ENCODE measurements around the gene DEDD.

The DEDD gene

DNA sequence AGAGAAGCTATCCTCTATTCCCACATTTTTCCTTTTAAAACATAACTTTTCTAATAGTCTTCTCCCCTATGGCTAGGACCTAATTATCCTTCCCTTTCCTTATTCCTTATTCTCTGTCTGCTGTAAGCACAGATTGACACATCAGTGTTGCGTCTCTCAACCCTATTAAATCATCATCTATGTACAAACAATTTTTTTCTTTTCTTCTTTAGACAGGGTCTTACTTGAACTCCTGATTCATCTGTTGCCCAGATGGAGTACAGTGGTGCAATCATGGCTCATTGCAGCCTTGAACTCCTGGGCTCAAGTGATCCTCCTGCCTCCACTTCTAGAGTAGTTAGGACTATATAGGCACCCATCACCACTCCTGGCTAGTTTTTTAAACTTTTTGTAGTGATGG is 26.0 kb downstream of the DEDD start:
- Mint-ChIP-seq H3K27me3 (no peaks in the 10 kb centered on the region), H3K9me3 (no peaks in the 10 kb centered on the region), H3K36me3 (ENCODE audit: low read depth) (peaks cover 54% of the 10 kb centered on the region), H3K4me1 (ENCODE audit: low read depth) (peaks cover 11% of the 10 kb centered on the region), H3K4me3 (no peak overlapping the region), H3K27ac (no peak overlapping the region)
- intact Hi-C loops (cut with micrococcal nuclease), result no loop called here

DNA sequence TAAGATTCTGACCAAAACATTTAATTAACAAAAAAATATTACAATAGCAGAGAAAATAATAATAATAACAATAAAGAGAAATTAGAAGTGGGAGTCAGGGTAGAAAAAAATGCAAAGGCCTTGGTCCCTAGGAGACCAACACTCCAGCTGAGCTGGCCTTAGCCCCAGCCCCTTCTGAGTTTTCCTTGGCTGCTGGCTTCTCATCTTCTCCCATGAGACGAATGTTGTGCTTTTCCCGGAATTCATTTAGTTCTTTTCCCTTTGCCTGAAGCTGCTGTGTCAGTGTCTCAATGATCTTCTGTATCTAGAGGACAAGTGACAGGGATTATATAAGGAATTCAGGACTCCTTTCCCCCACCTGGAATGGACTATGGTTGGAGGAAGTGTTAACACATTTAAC is 31.9 kb downstream of the DEDD start:
- Mint-ChIP-seq H3K27ac (no peak overlapping the region), H3K9me3 (no peaks in the 10 kb centered on the region), H3K4me3 (no peak overlapping the region), H3K36me3 (ENCODE audit: low read depth) (peaks cover 54% of the 10 kb centered on the region), H3K4me1 (ENCODE audit: low read depth) (peaks cover 34% of the 10 kb centered on the region), H3K27me3 (peaks cover 12% of the 10 kb centered on the region)
- intact Hi-C loops (cut with micrococcal nuclease), result no loop called here

DNA sequence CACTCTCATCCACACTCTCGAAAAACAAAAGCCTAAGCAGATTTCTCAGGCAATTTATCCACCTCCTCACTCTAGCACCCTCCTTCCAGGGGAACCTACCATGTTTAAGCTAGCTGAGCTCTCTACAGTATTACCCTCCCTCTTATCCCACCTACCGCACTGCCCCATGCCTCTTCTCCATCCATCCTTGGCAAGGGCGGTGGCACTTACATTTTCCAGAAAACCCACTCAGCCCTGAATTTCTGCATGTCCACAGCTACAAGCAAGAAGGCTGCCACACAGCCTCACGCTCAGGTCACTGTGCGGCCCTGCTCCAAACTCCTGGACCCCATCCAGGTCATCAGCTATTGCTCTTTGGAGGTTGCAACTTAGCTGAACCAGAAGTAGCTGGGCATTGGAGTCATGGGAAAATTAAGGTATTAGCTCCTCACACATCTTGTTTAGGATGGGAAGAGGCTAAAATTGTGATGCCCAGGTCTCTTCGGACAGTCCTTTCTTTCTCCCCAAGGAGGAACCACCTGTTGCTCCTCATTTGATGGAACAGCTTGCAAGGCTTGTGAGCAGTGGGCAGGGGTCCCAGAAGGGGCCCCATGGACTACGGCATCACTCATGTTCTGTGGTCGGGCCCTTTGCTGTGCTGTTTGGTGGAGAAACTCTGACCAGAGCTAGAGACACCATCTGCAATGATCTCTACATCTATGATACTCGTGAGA is 33.2 kb downstream of the DEDD start:
- H3K4me3 Mint-ChIP-seq, result peak overlapping the region; percentile 59
- H3K27me3 Mint-ChIP-seq, result peaks cover 12% of the 10 kb centered on the region
- H3K36me3 Mint-ChIP-seq (ENCODE audit: low read depth), result peaks cover 46% of the 10 kb centered on the region
- H3K9me3 Mint-ChIP-seq, result no peaks in the 10 kb centered on the region
- intact Hi-C loops (cut with micrococcal nuclease), result no loop called here
- peaks cover 43% of the 10 kb centered on the region for H3K4me1 Mint-ChIP-seq (ENCODE audit: low read depth)
- no peak overlapping the region for H3K27ac Mint-ChIP-seq

DNA sequence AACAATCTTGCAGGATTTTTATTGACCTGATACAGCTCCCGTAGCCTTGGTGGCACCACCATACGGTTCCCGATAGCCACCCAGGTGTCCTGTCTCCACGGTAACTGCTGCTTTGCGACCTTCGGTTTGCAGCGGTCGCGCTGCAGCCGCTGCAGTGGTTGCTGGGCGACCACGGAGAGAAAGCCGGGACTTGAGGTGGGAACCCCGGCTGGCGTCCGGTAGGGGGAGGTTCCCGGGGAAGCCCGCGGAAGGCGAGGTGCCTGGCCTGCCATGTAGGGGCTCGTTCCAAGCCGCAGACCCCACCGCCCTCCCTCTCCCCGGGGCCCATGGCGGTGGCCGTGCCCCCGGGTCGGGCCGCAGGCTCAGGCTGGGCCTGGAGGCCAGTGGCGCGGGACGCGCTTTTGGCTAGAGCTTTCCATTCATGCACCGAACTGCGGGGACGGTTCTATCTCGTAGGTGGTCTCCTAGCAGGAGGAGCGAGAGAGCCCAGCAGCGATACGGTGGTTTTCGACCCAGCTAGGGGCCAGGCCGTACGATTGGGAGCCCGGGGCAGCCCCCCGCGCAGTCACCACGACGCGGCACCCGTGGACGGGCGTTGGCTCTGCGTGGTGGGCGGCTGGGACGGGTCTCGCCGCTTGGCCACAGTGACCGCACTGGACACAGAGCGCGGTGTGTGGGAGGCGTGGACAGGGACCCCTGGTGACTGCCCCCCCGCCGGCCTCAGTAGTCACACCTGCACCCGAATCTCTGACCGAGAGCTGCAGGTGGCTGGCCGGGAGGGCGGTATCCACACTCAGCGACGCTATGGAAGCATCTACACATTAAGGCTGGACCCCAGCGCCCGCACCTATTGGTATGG is 34.0 kb downstream of the DEDD start, which contains the start of gene KLHDC9:
Gene KLHDC9 (plus strand): TSS at position 152 of the 859 bp plus-strand sequence. CDS start 175 bp downstream, at position 327.
- peaks cover 46% of the 10 kb centered on the region for H3K36me3 Mint-ChIP-seq (ENCODE audit: low read depth)
- H3K27me3 Mint-ChIP-seq, result peaks cover 12% of the 10 kb centered on the region
- intact Hi-C loops (cut with micrococcal nuclease), result no loop called here
- H3K4me1 Mint-ChIP-seq (ENCODE audit: low read depth), result peaks cover 43% of the 10 kb centered on the region
- peak within 1 kb of the TSS; percentile 40 for H3K27ac Mint-ChIP-seq
- H3K4me3 Mint-ChIP-seq, result peak within 1 kb of the TSS; percentile 59
- no peaks in the 10 kb centered on the region for H3K9me3 Mint-ChIP-seq

GRCh38 chr1:161096530-161096929 is 35.9 kb downstream of the DEDD start:
- H3K27me3 Mint-ChIP-seq, result peaks cover 12% of the 10 kb centered on the region
- peaks cover 29% of the 10 kb centered on the region for H3K36me3 Mint-ChIP-seq (ENCODE audit: low read depth)
- H3K27ac Mint-ChIP-seq, result peak overlapping the region; percentile 68
- H3K4me3 Mint-ChIP-seq, result no peak overlapping the region
- H3K9me3 Mint-ChIP-seq, result no peaks in the 10 kb centered on the region
- H3K4me1 Mint-ChIP-seq (ENCODE audit: low read depth), result peaks cover 54% of the 10 kb centered on the region
- intact Hi-C loops (cut with micrococcal nuclease), result loop anchor here (1.0 kb wide), 1 partner anchor 24 kb away; no protein-coding TSS in a partner anchor

DNA sequence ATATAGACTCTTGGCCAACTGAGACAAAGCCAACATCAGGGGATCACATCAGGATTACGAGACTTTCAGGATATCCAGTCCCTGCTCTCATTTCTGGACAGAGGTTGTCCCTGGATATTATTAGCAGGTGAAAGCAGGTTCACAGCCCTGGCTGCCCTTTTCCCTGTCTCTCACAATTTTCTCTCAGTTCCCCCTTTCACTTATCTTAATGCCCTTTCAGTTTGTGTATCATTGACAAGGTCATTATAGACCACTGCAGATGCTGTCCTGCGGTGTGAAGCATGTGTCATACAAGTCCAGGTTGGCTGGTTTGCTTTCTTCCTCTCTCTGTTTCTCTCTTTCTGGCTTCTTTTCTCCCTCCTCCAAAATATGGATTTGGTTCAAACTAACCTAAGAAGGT is 36.5 kb downstream of the DEDD start:
- H3K9me3 Mint-ChIP-seq, result no peaks in the 10 kb centered on the region
- no peak overlapping the region for H3K4me3 Mint-ChIP-seq
- peaks cover 24% of the 10 kb centered on the region for H3K36me3 Mint-ChIP-seq (ENCODE audit: low read depth)
- H3K27ac Mint-ChIP-seq, result peak overlapping the region; percentile 68
- peaks cover 54% of the 10 kb centered on the region for H3K4me1 Mint-ChIP-seq (ENCODE audit: low read depth)
- H3K27me3 Mint-ChIP-seq, result peaks cover 12% of the 10 kb centered on the region
- intact Hi-C loops (cut with micrococcal nuclease), result loop anchor here (1.0 kb wide), 1 partner anchor 24 kb away; no protein-coding TSS in a partner anchor

DNA sequence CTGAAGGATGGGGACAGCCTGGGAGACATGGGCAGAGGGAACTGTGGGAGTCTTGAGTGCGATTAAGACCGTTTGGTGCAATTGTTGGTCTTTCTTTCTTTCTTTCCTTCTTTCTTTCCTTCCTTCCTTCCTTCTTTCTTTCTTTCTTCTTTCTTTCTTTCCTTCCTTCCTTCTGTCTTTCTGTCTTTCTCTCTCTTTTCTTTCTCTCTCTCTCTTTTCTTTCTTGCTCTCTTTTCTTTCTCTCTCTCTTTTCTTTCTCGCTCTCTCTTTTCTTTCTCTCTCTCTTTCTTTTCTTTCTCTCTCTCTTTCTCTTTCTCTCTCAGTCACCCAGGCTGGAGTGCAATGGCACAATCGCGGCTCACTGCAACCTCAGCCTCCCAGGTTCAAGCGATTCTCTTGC is 37.2 kb downstream of the DEDD start:
- H3K27ac Mint-ChIP-seq, result no peak overlapping the region
- H3K4me1 Mint-ChIP-seq (ENCODE audit: low read depth), result peaks cover 54% of the 10 kb centered on the region
- H3K9me3 Mint-ChIP-seq, result no peaks in the 10 kb centered on the region
- H3K36me3 Mint-ChIP-seq (ENCODE audit: low read depth), result peaks cover 16% of the 10 kb centered on the region
- H3K27me3 Mint-ChIP-seq, result peaks cover 12% of the 10 kb centered on the region
- H3K4me3 Mint-ChIP-seq, result no peak overlapping the region
- intact Hi-C loops (cut with micrococcal nuclease), result no loop called here

GRCh38 chr1:161094481-161094880 is 38.0 kb downstream of the DEDD start:
- peaks cover 58% of the 10 kb centered on the region for H3K4me1 Mint-ChIP-seq (ENCODE audit: low read depth)
- intact Hi-C loops (cut with micrococcal nuclease), result no loop called here
- H3K27ac Mint-ChIP-seq, result no peak overlapping the region
- peaks cover 10% of the 10 kb centered on the region for H3K27me3 Mint-ChIP-seq
- H3K36me3 Mint-ChIP-seq (ENCODE audit: low read depth), result peaks cover 8% of the 10 kb centered on the region
- H3K4me3 Mint-ChIP-seq, result no peak overlapping the region
- no peaks in the 10 kb centered on the region for H3K9me3 Mint-ChIP-seq

GRCh38 chr1:161092621-161093028 is 39.8 kb downstream of the DEDD start:
- intact Hi-C loops (cut with micrococcal nuclease), result no loop called here
- H3K27ac Mint-ChIP-seq, result no peak overlapping the region
- no peaks in the 10 kb centered on the region for H3K36me3 Mint-ChIP-seq (ENCODE audit: low read depth)
- H3K9me3 Mint-ChIP-seq, result no peaks in the 10 kb centered on the region
- H3K27me3 Mint-ChIP-seq, result no peaks in the 10 kb centered on the region
- peaks cover 62% of the 10 kb centered on the region for H3K4me1 Mint-ChIP-seq (ENCODE audit: low read depth)
- H3K4me3 Mint-ChIP-seq, result no peak overlapping the region

GRCh38 chr1:161091796-161092507 is 40.5 kb downstream of the DEDD start:
- Mint-ChIP-seq H3K4me3 (no peak overlapping the region), H3K9me3 (no peaks in the 10 kb centered on the region), H3K36me3 (ENCODE audit: low read depth) (no peaks in the 10 kb centered on the region), H3K27me3 (no peaks in the 10 kb centered on the region), H3K4me1 (ENCODE audit: low read depth) (peaks cover 60% of the 10 kb centered on the region), H3K27ac (no peak overlapping the region)
- intact Hi-C loops (cut with micrococcal nuclease), result no loop called here

DNA sequence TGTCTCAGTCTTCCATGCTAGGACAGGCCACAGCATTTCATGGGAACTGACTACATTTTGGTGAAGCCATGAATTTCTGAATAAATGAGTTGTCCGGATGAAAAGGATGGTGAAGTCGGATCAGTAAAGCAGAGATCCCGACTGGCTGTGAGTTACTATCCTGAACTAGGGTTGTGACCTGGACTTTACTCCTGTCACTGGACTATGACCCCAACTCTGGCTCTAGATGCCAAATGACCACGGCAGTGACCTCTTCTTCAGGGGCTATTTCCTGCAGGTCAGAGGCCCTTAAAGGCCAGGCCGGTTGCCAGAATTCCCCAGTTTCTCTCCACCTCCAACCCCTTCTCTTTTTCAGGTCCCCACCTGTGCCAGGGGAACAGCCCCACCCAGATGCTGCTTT is 41.4 kb downstream of the DEDD start:
- Mint-ChIP-seq H3K9me3 (no peaks in the 10 kb centered on the region), H3K27ac (no peak overlapping the region), H3K4me3 (no peak overlapping the region), H3K4me1 (ENCODE audit: low read depth) (peaks cover 51% of the 10 kb centered on the region), H3K27me3 (no peaks in the 10 kb centered on the region), H3K36me3 (ENCODE audit: low read depth) (no peaks in the 10 kb centered on the region)
- intact Hi-C loops (cut with micrococcal nuclease), result no loop called here

DNA sequence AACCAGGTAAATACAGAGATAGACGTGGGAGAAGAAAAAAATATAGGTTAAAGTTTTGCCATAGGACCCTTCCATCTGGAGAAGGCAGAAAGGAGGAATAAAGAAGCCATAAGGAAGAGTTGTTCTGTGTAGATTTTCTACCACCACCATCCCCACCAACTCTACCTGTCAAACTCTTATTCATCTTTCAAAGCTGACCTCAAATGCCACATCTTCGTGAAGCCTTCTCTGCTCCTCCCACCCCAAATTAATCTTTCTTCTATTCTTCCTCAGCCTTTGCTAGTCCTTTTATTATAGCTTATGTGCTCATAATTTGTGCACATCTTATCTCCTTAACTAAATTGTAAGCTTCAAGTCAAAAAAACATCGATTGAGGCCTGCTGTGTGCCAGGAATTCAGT is 41.9 kb downstream of the DEDD start:
- intact Hi-C loops (cut with micrococcal nuclease), result no loop called here
- H3K27ac Mint-ChIP-seq, result no peak overlapping the region
- H3K4me3 Mint-ChIP-seq, result no peak overlapping the region

DNA sequence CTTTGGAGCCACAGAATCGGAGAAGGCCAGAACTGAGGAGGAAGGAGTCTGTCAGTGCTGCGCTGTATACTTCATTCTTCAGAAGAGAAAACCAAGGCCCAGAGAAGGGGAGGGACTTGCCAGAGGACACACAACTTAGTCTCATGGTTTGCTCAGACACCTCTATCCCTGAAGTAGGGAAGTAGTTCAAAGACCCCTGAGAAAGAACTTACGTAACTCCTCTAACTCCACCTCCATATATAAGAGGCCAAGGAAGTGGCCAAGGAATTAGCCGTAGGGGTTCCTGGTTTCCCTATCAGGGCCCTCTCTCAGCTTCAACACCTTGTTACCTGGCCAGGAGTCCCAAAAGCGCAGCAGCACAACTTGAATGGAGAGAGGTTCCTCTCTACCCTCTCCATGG is 42.5 kb downstream of the DEDD start:
- H3K27me3 Mint-ChIP-seq, result no peaks in the 10 kb centered on the region
- H3K4me3 Mint-ChIP-seq, result no peak overlapping the region
- intact Hi-C loops (cut with micrococcal nuclease), result no loop called here
- H3K27ac Mint-ChIP-seq, result no peak overlapping the region
- no peaks in the 10 kb centered on the region for H3K9me3 Mint-ChIP-seq
- H3K4me1 Mint-ChIP-seq (ENCODE audit: low read depth), result peaks cover 46% of the 10 kb centered on the region
- no peaks in the 10 kb centered on the region for H3K36me3 Mint-ChIP-seq (ENCODE audit: low read depth)

More for the DNA sequence above, 41.9 kb downstream of the DEDD start:
- no peaks in the 10 kb centered on the region for H3K27me3 Mint-ChIP-seq
- H3K4me1 Mint-ChIP-seq (ENCODE audit: low read depth), result peaks cover 46% of the 10 kb centered on the region
- no peaks in the 10 kb centered on the region for H3K9me3 Mint-ChIP-seq
- H3K36me3 Mint-ChIP-seq (ENCODE audit: low read depth), result no peaks in the 10 kb centered on the region

All from dendritic cell treated with granulocyte-macrophage colony-stimulating factor and Interleukin-4, amounts not matched to agents 40 ng/mL and 50 ng/mL, for 4 days (primary cell).